ENCODE data around the gene MCM5.
"Not testable (repeated sequence)": the region's sequence is repeated elsewhere in the genome, so short reads cannot be mapped to it uniquely, and the experiment has no call there.

The MCM5 gene

DNA sequence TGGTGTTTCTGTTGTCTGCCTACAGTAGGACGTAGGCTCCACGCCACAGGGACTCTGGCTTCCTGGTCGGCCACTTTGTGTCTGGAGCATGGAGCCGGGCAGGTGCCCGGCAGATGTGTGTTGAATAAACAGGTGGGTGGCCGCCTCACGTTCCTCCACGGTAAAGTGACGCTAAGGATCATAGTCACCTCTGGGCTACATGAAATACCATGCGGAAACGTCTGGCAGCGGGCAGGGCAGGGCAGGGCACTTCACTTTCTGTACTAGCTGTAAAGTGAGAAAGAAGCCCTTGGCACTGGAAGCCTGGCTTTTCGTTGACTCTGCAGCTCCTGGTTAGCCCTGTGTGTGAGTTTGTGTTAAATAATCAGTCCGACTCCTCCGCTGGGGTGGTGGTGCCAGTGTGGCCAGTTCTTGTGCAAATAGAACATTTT is 52.4 kb downstream of the MCM5 start:
- DNase-seq (ENCODE audit: low read depth in 2 of 2): no peak

DNA sequence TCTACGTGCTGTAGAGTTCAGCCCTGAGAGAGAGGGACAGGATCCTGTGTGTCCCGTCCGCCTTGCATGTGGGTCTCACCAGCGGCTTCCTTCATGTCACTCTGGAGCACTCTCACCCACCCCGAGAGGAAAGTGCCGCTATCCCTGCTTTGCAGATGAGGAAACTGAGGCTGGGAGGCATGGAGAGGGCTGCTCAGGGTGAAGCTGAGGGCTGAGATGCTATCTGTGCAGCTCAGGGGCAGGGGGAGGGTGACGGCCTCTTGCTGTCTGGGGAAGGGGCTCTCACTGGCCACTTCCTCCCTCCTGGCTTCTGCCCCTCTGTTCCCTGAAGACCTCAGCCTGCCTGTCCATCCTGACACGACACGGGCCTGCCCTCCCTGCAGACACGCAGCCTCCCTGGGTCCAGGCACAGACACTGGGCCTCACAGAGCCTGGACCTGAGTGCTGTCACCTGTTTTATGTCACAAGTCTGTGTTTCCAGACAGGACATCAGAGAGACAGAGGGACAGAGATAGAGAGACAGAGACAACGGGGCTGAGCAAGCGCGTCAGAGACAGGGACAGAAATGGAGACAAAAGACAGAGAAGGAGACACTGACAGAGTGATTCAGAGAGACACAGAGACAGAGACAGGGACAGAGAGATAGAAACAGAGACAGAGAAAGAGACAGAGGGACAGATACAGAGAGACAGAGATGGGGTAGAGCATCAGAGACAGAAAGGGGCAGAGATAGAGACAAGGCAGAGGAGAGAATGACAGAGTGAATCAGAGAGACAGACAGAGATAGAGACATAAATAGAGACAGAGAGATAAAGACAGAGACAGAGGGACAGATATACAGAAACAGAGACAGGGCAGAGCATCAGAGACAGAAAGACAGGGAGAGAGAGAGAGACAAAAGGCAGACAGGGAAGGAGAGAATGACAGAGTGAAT is 53.1 kb downstream of the MCM5 start:
- DNase-seq (ENCODE audit: low read depth in 2 of 2): no peak

DNA sequence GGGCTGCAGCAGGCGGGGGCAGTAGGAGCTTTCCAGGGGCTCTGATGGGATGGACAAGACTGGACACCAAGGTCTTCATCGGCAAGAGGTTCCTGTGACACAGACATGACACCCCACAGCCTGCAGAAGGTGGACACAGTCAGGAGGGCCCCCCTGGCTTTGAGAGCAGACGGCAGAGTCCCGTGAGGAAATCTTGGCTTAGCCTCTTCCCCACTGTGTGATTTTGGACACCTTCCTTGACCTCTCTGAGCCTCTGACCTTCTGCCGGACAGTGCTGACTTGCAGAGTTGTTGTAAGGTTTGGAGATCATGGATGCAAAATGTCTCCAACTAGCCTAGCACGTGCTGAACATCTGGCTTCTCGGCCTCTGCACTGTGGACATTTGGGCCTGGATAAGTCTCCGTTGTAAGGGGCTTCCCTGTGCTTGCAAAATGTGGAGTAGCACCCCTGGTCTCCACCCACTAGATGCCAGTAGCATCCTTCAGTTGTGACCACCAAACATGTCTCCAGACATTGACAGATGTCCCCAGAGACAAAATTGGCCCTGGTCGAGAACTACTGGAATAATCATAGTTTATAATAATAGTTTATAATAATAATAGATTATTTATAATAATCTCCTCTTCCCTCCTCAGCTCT is 54.6 kb downstream of the MCM5 start:
- no peak for DNase-seq (ENCODE audit: low read depth in 2 of 2)

DNA sequence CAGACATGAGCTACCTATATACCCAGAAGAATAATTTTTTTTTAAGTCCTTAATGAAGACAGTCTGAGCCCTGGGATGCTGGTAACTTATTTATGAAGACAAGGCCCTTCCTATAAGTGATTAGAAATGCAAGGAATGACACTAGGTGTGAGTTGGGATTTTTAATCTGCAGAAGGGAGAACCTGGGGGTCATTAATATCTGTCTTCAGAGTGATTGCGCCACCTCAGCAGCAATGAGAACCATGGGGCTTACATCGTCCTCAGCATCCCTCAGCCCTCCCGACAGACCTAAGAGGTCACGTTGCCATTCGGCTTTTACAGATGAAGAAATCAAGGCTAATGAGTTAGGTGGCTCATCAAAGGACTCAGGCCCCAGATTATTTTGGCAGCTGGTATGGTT is 55.6 kb downstream of the MCM5 start:
- DNase-seq (ENCODE audit: low read depth in 2 of 2): no peak

DNA sequence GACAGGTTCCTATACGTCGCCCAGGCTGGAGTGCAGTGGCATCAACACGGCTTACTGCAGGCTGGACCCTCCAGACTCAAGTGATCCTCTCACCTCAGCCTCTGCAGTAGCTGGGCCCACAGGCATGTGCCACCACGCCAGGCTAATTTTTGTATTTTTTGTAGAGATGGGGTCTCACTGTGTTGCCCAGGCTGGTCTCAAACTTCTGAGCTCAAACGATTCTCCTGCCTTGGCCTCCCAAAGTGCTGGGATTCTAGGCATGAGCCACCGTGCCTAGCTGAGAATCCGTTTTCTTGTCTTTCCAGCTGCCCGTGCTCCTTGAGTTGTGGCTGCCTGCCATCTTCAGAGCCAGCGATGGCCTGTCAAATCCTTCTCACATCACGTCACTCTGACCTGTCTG is 56.8 kb downstream of the MCM5 start:
- DNase-seq (ENCODE audit: low read depth in 2 of 2): no peak

DNA sequence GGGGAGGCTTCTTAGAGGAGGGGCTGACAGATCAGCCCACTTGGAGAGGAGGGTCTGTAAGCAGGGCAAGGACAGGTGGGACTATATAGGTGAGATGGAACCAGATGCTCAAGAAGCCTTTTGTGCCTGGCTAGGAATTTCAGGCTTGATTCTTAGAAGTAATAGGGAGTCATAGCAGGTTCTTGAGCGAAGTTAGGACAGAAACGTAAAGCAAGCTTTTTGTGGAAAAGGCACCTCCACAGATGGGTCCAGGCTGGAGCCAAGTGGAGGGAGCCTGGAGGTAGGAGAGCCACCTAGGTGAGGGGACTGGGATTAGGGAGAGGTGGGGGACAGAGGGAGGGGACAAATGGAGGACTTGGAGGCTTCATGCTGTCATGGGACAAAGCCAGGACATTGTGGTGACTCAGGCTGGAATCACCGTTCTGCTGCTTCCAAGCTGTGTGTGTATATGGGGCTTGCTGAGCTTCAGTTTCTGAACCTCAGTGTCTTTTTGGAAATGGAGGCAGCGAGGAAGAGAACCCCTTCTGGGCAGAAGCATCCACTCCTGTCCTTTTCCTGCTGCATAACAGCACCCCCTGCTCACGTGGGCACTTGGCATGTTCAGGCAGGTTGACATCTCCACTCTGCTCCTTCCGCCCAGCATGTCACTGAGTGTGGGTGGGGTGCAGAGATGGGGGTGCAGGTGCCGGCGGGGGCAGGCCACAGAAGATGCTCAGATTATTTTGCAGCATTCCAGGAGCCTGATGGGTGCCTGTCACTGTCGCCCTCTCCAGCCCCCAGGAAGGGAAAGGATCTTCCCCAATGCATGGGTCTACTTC is 58.0 kb downstream of the MCM5 start:
- DNase-seq (ENCODE audit: low read depth in 2 of 2): no peak

GRCh38 chr22:35458547-35459422 is 58.8 kb downstream of the MCM5 start:
- no peak for DNase-seq (ENCODE audit: low read depth in 2 of 2)

DNA sequence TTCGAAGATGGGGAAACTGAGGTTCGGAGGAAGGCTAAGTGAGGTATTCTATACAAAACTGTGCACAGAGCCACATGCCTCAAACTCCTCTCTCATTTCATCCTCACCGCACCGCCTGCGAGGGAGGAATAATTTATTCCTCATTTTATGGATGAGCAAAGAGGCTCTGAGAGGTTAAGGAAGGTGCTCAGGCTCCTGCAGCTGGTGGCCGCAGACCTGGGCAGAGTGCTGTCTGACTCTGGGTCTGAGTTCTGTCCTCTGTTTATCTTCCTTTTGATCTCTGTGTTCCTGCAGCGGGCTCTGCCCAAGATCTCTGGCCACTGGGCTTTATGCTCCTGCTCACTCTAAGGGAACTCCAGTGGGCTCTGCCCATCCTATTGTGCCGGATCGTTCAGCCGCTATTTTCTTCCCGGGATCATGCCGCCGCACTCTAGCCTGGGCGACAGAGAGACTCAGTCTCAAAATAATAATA is 59.5 kb downstream of the MCM5 start:
- no peak for DNase-seq (ENCODE audit: low read depth in 2 of 2)

GRCh38 chr22:35459976-35460375 is 60.0 kb downstream of the MCM5 start:
- DNase-seq (ENCODE audit: low read depth in 2 of 2): not testable (repeated sequence)

- DNase-seq (ENCODE audit: low read depth in 2 of 2): no peak
These were observed 60.7 kb downstream of the MCM5 start for GRCh38 chr22:35460688-35461087.

DNA sequence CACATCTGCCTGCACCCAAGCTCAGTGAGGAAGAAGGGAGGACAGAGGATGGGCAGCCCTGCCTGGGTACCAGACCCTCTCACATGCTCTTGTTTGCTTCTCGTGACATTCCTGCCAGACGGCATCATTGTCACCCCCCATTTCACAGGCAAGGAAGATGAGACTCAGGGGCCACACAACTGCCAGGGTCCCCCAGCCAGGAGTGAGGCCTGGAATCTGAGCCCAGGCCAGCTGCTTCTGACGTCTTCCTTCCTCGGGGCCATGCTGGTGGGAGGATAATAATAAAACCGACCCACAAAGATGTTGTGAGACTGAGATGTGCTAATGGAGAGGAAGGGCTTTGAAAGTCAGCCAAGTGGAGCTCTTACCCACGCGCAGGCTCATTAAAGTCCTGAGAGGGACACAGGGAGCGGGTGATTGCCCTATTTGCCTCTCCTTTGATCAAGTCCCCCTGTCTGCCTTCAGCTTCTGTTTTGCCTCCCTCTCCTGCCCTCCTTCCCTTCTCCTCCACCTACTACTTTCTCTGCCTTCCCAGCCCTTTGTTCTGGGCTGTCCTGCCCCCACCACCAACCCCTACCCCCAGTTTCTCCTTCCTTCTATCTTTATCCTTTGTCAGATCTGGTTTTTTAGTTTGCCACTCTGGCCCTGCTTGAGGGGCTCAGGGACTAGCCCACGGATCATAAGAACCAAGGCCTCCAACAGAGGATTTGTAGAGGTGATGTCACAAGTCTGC is 62.7 kb downstream of the MCM5 start:
- no peak for DNase-seq (ENCODE audit: low read depth in 2 of 2)

DNA sequence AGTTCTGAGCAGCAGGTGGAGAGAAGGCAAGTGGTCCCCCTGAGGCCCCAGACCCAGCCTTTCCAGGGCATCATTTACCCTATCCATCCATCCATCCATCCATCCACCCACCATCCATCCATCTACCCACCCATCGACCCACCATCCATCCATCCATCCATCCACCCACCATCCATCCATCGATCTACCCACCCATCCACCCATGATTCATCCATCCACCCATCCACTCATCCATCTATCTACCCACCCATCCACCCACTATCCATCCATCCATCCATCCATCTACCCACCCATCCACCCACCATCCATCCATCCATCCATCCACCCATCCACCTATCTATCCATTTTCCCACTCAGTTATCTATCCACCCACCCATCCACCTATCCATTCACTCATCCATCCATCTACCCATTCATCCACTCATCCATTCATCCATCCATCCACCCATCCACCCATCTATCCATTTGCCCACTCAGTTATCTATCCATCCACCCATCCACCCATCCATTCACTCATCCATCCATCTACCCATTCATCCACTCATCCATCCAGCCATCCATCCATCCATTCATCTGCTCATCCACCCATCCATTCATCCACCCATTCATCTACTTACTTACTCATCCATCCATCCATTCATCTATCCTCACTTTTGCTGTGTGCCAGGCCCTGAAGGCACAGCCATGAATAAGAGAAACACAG is 63.4 kb downstream of the MCM5 start:
- DNase-seq (ENCODE audit: low read depth in 2 of 2): no peak

GRCh38 chr22:35464399-35464798 is 64.5 kb downstream of the MCM5 start:
- DNase-seq (ENCODE audit: low read depth in 2 of 2): no peak

DNA sequence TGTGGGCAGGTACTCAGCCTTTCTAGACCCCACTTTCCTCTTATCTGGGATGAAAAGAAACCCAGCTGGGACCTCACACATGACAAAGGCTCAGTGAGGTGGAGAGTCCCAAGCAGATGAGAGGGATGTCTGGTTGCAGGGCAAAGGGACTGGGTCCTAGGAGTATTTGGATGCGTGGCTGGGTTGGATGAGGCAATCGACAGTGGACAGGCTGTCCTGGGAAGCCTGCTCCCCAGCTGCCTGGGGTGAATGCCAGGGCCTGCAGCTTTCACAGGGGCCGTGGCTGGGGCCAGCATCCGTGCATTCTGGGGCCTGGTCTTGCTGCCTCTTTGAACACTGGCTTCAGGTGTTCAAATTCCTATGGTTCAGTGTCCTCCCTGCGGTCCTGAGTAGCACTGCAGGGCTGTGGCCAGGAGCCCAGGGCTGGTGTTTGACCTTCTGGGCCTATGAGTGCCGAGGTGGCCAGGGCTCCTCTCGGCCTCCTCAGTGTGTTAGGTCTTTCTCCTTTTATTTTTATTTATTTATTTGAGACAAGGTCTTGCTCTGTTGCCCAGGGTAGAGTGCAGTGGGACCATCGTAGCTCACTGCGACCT is 65.3 kb downstream of the MCM5 start:
- DNase-seq (ENCODE audit: low read depth in 2 of 2): no peak

DNA sequence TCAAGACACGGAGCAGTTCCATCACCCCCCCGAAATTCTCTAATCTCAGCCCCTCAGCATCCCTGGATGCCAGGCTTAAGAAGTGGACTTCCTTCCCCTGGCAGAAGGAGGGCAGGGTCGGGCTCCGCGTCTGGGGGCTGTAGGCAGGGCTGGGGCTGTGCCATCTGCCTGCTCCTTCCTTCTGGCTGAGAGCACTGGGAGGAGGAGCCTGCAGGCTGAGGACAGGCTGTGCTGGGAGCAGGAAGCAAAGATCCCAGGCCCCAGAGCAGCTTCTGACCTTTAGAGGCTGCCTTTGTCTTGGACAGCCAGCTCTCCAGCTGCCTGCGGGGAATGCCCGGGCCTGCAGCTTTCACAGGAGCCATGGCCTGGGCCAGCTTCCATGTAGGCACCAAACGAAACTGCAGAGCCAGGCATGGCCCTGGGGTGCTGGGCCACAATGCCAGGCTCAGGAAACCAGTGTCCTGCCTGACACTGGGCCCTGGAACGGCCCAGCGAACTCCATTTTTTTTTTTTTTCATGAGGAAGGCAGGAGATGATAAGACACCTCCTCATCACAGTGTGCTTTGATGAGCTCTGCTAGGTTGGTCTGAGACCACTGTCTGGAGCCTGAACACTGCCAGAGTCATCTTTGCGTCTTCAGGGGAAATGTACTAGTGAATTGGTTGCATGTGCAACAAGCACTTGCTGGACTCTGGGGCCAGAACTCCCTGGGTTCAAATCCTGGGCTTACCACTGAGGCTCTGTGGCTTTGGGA is 67.9 kb downstream of the MCM5 start:
- DNase-seq (ENCODE audit: low read depth in 2 of 2): no peak

DNA sequence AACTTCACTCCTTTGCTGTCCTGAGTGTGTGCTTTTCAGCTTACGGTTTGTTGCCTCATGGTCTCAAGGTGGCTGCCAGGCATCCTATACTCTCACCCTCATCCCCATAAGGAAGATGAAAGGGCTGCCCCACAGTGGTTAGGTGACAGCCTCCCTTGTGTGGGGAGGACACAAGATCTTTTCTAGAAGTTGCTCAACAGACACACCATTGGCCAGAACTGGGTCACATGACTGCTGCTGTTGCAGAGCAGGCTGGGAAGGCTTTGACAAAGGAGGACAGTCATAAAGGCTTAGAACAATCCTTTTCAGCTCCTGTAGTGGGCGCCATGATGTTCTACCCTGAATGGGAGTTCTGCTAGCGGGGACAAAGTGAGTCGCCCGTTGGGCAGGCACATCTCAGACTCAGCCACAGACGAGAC is 71.0 kb downstream of the MCM5 start:
- no peak for DNase-seq (ENCODE audit: low read depth in 2 of 2)

DNA sequence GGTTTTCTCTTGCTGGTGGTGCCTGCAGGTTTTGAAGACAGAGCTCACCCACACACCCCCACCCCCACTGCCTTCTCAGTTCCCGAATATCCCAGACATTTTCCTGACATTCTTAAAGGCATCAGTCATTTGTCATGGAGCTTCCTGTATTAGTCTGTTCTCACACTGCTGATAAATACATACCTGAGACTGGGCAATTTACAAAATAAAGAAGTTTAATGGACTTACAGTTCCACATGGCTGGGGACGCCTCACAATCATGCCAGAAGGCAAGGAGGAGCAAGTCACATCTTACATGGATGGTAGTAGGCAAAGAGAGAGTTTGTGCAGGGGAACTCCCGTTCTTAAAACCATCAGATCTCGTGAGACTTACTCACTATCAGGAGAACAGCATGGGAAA is 71.6 kb downstream of the MCM5 start:
- DNase-seq (ENCODE audit: low read depth in 2 of 2): not testable (repeated sequence)

GRCh38 chr22:35472488-35472887 is 72.5 kb downstream of the MCM5 start:
- no peak for DNase-seq (ENCODE audit: low read depth in 2 of 2)

DNA sequence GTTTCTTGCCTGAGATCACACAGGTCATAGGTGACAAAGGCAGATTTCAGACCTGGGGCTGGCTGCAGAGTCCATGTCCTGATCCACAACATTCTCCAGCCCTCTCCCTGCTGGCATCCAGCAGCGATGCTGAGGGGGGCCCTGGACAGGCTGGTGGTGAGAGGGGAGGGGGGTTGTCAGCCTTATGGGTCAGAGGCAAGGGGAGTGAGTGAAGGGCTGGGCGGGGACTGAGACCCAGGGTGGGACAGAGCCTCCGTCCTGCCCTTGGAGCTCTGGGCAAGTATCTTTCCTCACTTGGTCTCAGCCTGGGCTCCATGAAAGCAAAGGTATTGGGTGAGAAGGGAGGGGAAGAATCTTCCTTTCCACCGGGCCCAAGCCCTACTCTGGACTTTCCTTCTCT is 74.0 kb downstream of the MCM5 start:
- DNase-seq (ENCODE audit: low read depth in 2 of 2): no peak

All from stimulated activated CD8-positive, alpha-beta memory T cell treated with anti-CD3 and anti-CD28 coated beads, Interleukin-7, amount 100 ng/mL, for 1 hour (primary cell).